GM18519 (cell line): ENCODE data around the gene DOCK11.
A peak's percentile ranks its signal among the peaks of the same experiment; 100 is the strongest.

Experiments used
- ATAC-seq: cut with Tn5 transposase; IDR thresholded peaks from one replicate; pipeline ENCODE4 v1.9.1; 2021; ENCODE audit warnings: mild to moderate bottlenecking, moderate library complexity; ENCODE audit not compliant: unreplicated experiment, low FRiP score

Gene DOCK11

DNA sequence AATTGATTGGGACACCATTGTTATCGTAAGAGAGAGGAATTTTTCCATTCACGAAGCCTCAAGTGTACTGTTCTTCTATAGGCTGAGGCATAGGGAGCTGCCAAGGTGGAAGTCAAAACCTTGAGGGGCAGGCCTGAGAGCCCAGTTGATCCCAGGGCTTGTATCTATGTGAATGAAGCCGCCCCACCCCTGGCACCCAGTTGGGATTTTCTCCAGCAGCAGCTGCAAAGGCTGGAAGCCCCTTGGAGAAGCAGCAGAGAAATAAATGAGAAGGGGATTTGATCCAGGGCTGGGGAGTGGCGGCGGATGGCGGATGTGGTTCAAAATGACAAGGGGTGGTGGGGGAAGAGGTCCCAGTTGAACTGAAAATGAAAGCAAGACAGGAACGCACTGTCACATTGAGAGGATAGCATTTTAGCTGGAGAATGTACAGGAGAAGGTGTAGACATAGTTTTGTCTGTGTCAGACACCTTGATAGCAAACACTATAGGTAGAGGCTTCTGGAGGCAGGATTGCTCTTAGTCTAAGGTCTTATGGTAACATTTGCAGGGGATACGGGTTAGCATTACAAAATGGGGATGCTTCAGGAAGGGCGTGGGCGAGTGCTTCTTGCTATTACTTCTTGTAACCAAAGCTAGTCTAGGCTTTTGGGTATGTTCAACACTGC, 32.6 kb downstream of the DOCK11 start:
- peak; percentile 67 for ATAC-seq

DNA sequence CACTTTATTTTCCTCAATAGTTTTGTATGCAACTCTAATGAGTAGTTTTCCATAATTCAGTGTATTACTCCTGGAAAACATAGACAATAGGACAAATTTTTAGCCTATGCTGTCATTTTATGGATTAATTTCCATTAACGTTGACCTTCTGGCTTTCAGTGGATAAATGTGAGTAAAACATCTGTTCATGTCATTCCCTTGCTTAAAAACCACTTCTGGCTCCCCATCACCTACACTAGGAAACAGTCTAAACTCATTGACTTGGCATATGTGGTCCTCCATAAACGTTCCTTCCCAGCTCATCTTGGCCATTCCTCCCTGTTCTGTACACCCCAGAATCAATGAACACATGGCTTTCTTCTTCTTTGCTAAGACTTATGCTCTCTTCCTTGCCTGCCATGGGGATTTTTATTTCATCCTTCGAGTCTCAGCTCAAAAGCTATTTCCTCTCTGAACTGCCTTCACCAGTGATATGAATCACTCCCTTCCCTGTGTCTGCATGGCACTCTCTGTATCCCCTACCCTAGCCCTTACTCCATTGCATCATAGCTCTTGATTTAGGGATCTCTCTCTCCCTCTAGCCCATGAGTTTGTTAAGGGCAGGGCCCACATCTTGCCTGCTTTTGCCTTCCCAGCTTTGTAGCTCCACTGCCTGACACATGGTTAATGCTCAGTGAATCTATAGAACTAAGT, 34.8 kb downstream of the DOCK11 start:
- no peak for ATAC-seq

DNA sequence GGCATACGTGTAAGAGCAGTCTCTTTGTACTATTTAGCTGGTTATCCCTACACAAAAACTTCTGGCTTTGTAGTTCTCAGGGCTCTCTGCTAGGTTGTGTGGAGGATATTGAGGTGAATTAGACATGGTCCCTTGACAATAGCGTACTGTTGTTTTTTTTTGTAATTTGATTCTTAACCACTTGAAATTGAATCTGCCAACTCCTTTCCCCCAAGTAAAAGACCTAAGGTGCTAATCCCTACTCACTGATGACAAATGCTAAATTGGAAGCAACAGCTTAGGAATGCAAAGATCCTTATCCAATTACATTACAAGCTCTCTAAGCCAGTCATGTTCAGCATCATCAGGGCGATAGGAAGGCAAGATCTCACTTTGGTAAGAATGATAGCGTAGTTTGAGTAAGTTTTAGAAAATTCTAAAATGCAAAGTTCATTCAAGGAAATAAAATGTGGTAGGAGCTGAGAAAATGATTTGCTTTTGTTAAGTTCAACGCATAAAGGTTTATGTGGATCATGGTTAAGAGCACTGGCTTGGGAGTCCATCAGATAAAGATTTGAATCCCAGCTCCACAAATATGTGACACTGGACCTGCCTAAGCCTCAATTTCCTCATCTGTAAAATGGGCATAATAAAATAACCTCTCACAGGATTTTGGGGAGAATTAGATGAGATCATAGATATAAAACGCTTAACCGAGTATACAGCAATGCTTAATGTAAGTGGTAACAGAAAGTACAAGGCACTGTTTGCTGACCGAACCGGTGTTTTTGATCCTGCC, 39.3 kb downstream of the DOCK11 start:
- ATAC-seq: no peak

- peak; percentile 57 for ATAC-seq
Observed at GRCh38 chrX:118536204-118536603, 40.6 kb downstream of the DOCK11 start.

DNA sequence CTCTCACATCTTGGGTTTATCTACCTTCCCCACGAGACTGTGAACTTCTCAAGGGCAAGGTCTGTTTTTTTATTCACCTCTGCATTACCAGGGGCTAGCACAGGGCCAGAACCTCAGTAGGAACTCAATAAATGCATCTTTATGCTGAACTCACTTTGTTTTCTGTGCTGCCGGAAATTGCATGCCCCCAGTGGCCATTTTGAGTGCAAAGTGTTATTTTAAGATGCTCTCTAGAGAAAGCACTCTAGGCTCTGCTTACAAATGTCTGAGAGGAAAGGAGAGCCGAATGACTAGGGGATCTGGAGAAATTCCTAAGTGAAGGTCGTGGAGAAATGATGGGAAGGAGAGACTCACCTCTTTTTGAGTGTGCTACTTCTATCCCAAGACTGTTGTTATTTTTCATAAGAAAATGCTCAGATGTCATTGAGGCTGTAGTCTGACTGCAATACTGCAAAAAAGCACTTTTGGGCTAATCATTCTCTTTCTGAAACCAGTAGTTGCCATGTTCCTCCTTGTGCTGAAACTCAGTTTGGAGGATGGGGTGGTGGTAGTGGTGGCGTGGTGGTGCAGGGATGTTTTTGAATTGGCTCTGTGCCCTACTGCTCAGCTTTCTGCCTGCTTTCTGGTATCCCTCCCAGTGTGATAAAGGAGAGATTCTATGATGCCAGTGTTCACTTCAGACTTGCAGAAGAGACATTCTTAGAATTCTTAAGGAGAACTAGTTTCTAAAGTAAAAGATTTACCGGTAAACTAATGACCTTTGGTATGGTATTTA, 41.3 kb downstream of the DOCK11 start:
- peak; percentile 50 for ATAC-seq

- ATAC-seq: no peak
Observed at GRCh38 chrX:118538386-118538785, 42.8 kb downstream of the DOCK11 start.

DNA sequence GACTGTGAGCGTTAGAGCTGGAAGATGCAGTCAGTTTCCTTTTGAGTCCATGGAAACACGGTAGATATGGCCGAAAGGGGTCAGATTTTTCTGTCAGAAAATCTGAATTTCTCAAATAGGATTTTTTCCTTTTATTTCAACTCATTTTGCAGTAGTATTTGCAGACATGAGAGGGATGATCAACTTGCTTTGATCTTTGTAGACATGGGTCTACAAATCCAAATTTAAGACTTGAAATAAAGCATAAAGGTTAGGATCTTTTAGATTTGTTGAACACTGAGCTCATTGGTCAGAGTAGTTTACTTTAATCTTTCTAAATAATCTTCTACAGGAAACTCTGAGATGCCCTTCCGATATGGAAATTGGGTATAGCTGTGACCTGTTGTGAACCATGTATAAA, 44.7 kb downstream of the DOCK11 start:
- no peak for ATAC-seq

DNA sequence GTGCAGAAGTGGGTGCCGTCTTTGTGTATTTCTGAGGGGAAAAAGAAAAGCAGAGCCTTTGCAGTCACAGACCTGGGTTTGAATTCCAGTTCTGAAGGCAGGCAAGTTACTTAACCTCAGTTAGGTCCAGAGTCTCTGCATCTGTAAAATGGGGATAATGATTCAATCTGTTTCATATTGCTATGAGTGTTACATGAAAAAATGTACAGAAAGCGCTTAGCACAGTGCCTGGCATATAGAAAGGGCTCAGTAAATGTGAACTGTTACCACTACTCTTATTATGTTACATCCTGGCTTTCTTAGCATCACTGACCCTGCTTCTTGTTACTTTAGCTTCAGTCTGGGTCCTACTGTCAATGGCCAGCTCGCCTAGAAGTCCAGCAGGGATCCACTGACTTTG, 45.9 kb downstream of the DOCK11 start:
- no peak for ATAC-seq

DNA sequence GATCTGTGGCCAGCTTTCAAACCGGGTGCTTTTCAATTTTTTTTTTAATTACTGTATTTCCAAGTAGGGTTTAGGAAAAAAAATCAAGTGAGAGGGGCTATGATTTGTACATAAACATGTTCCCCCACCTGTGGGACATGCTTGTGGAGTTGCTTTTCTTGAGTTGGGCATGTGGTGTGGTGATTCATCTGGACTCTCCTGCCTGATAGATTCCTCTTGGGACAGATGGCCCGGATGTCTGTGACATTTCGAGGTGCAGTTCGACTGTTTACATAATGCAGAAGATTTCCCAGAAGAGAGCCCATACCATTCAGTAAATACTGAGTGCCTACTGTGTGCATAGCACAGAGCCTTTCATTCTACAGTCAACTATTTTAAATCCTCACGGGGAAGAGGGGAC, 49.9 kb downstream of the DOCK11 start:
- ATAC-seq: no peak

- ATAC-seq: no peak
Observed at GRCh38 chrX:118548841-118549240, 53.2 kb downstream of the DOCK11 start.

GRCh38 chrX:118550792-118551191, 55.2 kb downstream of the DOCK11 start:
- no peak for ATAC-seq

- ATAC-seq: no peak
Observed at GRCh38 chrX:118551426-118551825, 55.8 kb downstream of the DOCK11 start.

GRCh38 chrX:118552121-118552900, 56.7 kb downstream of the DOCK11 start:
- ATAC-seq: no peak

- no peak for ATAC-seq
Observed at GRCh38 chrX:118553042-118553710, 57.6 kb downstream of the DOCK11 start.

DNA sequence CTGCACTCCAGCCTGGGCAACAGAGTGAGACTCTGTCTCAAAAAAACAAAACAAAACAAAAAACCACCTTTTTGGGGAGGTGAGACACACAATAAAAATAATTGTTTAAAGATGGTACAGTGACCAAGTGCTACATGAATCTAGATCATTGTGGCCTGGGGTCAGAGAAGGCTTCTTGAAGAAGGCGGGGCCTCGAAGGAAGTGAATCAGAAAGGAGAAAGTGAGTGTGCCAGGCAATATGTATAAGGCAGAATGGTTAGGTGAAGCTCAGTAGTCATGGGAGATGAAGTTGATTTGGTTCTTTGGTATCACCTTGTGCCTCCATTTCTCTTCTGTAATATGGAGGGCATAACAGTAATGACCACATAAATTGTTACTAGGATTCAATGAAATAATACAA, 58.9 kb downstream of the DOCK11 start:
- no peak for ATAC-seq

- no peak for ATAC-seq
Observed at GRCh38 chrX:118558926-118559325, 63.3 kb downstream of the DOCK11 start.

- ATAC-seq: no peak
Observed at GRCh38 chrX:118560489-118560888, 64.9 kb downstream of the DOCK11 start.

DNA sequence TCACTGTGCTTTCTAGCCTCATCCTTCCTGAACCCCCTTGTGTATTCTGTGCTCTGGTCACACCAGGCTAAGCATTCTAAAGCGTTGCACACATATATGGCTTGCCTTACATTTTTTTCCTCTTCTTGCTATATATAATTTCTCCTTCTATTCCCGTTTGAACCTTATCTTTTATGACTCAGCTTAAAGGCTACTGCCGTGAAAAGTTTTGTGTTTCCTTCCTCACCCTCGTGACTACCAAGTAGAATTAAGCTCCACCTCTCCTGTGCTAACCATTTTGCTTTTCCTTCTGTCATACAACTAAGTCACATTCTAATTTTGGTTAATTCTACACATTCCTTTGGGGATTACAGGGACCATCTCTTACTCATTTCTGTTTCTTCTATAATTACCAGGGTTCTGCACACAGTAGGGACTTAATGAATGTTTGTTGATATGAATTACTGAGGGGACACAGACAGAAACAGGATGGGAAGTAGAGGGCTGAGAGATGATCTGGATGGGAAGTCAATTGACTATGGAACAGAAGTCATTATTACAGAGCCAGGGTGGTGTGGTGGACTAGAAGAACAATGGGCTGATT, 67.1 kb downstream of the DOCK11 start:
- ATAC-seq: no peak

DNA sequence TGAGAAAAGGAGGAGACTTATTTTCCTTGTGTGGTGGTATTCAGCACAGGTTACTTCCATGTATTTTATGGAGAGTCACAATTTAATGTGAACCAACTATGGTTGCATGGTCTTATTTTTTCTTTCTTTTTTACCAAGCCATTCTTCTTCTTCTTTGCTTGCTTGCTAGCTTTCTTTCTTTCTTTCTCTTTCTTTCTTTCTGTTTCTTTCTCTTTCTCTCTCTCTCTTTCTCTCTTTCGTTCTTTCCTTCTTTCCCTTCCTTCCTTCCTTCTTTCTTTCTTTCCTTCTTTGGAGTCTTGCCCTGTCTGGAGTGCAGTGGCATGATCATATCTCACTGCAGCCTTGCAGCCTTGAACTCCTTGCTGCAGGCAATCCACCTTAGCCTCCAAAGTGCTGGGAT, 68.9 kb downstream of the DOCK11 start:
- ATAC-seq: no peak
